ENCODE results near the gene CEP120. TPM values are rescaled to one million over a fixed set of nuclear protein-coding genes. Genes with fewer than 3 reads are reported as not detected.

CEP120 gene
- total RNA-seq, 1 experiment from 2014 or later = 25.5 TPM

- Histone ChIP-seq H3K27me3 (replicated peaks; ENCODE audit: insufficient read depth, low read depth, low read length, poor library complexity) (peaks cover 5% of the 10 kb centered on the region), H3K4me1 (ENCODE audit: insufficient read depth, low read length, poor library complexity, severe bottlenecking) (no peaks in the 10 kb centered on the region), H3K27ac (ENCODE audit: low read depth, low read length, poor library complexity, severe bottlenecking) (no peak overlapping the region), H3K4me3 (ENCODE audit: low read depth, low read length, poor library complexity, severe bottlenecking) (no peak overlapping the region), H3K9me3 (ENCODE audit: low read depth, low read length, poor library complexity, severe bottlenecking) (no peaks in the 10 kb centered on the region), H3K36me3 (ENCODE audit: insufficient read depth, low read length, poor library complexity, severe bottlenecking) (no peaks in the 10 kb centered on the region)
- BruUV-seq (replicated peaks) = no TSS peak
- TF ChIP-seq EZH2 (IDR thresholded peaks at IDR 0.05; ENCODE audit: borderline replicate concordance, low read depth, low read length, poor library complexity, severe bottlenecking) (no peak), CTCF (conservative IDR thresholded peaks at IDR 0.05; ENCODE audit: low read depth, low read length) (no peak)
- ChIA-PET POLR2A (ENCODE audit: low non-redundant PET) (no interaction called here), CTCF (no interaction called here)
- intact Hi-C loops (cut with micrococcal nuclease; ENCODE audit: unreplicated experiment) = no loop called here
- no peak for DNase-seq (ENCODE audit: low spot score)
These were observed 117.5 kb downstream of the CEP120 start for GRCh38 chr5:123305751-123306150.

- BruUV-seq (replicated peaks) = no TSS peak
- Histone ChIP-seq H3K9me3 (ENCODE audit: low read depth, low read length, poor library complexity, severe bottlenecking) (no peaks in the 10 kb centered on the region), H3K4me1 (ENCODE audit: insufficient read depth, low read length, poor library complexity, severe bottlenecking) (no peaks in the 10 kb centered on the region), H3K4me3 (ENCODE audit: low read depth, low read length, poor library complexity, severe bottlenecking) (no peak overlapping the region), H3K27ac (ENCODE audit: low read depth, low read length, poor library complexity, severe bottlenecking) (no peak overlapping the region), H3K36me3 (ENCODE audit: insufficient read depth, low read length, poor library complexity, severe bottlenecking) (no peaks in the 10 kb centered on the region), H3K27me3 (replicated peaks; ENCODE audit: insufficient read depth, low read depth, low read length, poor library complexity) (peaks cover 5% of the 10 kb centered on the region)
- POLR2A ChIA-PET (ENCODE audit: low non-redundant PET) = no interaction called here
- intact Hi-C loops (cut with micrococcal nuclease; ENCODE audit: unreplicated experiment) = loop anchor here (5.0 kb wide), 1 partner anchor 292 kb away; no protein-coding TSS in a partner anchor
- CTCF ChIA-PET = no interaction called here
- TF ChIP-seq CTCF (conservative IDR thresholded peaks at IDR 0.05; ENCODE audit: low read depth, low read length) (no peak), EZH2 (IDR thresholded peaks at IDR 0.05; ENCODE audit: borderline replicate concordance, low read depth, low read length, poor library complexity, severe bottlenecking) (no peak)
- no peak for DNase-seq (ENCODE audit: low spot score)
These were observed 118.4 kb downstream of the CEP120 start for GRCh38 chr5:123304777-123305316.

GRCh38 chr5:123303802-123304201, 119.4 kb downstream of the CEP120 start:
- Histone ChIP-seq H3K27me3 (replicated peaks; ENCODE audit: insufficient read depth, low read depth, low read length, poor library complexity) (peaks cover 5% of the 10 kb centered on the region), H3K36me3 (ENCODE audit: insufficient read depth, low read length, poor library complexity, severe bottlenecking) (no peaks in the 10 kb centered on the region), H3K9me3 (ENCODE audit: low read depth, low read length, poor library complexity, severe bottlenecking) (no peaks in the 10 kb centered on the region), H3K27ac (ENCODE audit: low read depth, low read length, poor library complexity, severe bottlenecking) (no peak overlapping the region), H3K4me1 (ENCODE audit: insufficient read depth, low read length, poor library complexity, severe bottlenecking) (no peaks in the 10 kb centered on the region), H3K4me3 (ENCODE audit: low read depth, low read length, poor library complexity, severe bottlenecking) (no peak overlapping the region)
- CTCF ChIA-PET = interaction anchor here (0.7 kb wide), 1 partner anchor 811 kb away, joined by 5 read pairs; no protein-coding TSS in a partner anchor
- POLR2A ChIA-PET (ENCODE audit: low non-redundant PET) = no interaction called here
- intact Hi-C loops (cut with micrococcal nuclease; ENCODE audit: unreplicated experiment) = loop anchor here (5.0 kb wide), 1 partner anchor 293 kb away; no protein-coding TSS in a partner anchor
- TF ChIP-seq EZH2 (IDR thresholded peaks at IDR 0.05; ENCODE audit: borderline replicate concordance, low read depth, low read length, poor library complexity, severe bottlenecking) (no peak), CTCF (conservative IDR thresholded peaks at IDR 0.05; ENCODE audit: low read depth, low read length) (no peak)
- DNase-seq (ENCODE audit: low spot score) = no peak
- no TSS peak for BruUV-seq (replicated peaks)
